ENCODE results near the gene SGTA.
A peak's percentile ranks its signal among the peaks of the same experiment; 100 is the strongest.

The SGTA gene

DNA sequence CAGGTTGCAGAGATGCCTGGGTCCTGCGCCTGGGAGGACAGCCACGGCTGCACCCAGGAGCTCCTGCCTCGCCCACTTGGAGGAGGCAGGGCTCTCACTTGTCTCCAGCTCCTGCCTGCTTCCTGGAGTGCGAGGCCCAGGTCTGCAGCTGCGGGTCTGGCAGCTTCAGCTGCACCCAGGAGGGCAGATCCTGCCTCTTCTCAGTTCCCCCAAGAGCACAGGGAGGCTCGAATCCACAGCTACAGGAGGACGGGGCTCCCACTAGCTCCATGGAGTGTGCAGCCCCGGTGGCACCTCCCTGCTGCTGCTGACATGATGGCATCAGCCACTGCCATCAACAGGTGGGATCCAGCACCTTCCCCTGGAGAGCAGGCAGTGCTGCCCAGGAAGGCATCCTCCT, 41.1 kb upstream of the SGTA start:
- TF ChIP-seq, protein P1, sequence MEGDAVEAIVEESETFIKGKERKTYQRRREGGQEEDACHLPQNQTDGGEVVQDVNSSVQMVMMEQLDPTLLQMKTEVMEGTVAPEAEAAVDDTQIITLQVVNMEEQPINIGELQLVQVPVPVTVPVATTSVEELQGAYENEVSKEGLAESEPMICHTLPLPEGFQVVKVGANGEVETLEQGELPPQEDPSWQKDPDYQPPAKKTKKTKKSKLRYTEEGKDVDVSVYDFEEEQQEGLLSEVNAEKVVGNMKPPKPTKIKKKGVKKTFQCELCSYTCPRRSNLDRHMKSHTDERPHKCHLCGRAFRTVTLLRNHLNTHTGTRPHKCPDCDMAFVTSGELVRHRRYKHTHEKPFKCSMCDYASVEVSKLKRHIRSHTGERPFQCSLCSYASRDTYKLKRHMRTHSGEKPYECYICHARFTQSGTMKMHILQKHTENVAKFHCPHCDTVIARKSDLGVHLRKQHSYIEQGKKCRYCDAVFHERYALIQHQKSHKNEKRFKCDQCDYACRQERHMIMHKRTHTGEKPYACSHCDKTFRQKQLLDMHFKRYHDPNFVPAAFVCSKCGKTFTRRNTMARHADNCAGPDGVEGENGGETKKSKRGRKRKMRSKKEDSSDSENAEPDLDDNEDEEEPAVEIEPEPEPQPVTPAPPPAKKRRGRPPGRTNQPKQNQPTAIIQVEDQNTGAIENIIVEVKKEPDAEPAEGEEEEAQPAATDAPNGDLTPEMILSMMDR (IDR thresholded peaks at IDR 0.05; ENCODE audit: low read depth, low read length), result no peak
- TF ChIP-seq EZH2phosphoT487 (IDR thresholded peaks at IDR 0.05; ENCODE audit: low read depth), result no peak
- no peak overlapping the region for H2AFZ ChIP-seq (ENCODE audit: low read depth, low read length)
- peaks cover 12% of the 10 kb centered on the region; the same call in 1 of the 2 replicates for H3K9me3 ChIP-seq (ENCODE audit: insufficient read depth, low read length)
- no peak overlapping the region for H3K27ac ChIP-seq (ENCODE audit: low read length)
- peaks cover 19% of the 10 kb centered on the region for H3K36me3 ChIP-seq (replicated peaks; ENCODE audit: low read depth, low read length)
- no peak overlapping the region for H3K4me3 ChIP-seq (ENCODE audit: low read length)
- no peaks in the 10 kb centered on the region for H3K27me3 ChIP-seq (ENCODE audit: low read depth, low read length)
- H3K4me2 ChIP-seq (ENCODE audit: low read length), result no peak overlapping the region
- peaks cover 4% of the 10 kb centered on the region for H3K79me2 ChIP-seq (ENCODE audit: low read length)
- H3K4me1 ChIP-seq (ENCODE audit: low read length), result peaks cover 3% of the 10 kb centered on the region; the same call in 1 of the 2 replicates
- no peak overlapping the region for H3K9ac ChIP-seq (ENCODE audit: low read length)
- H4K20me1 ChIP-seq (ENCODE audit: insufficient read depth, low read length), result no peaks in the 10 kb centered on the region

DNA sequence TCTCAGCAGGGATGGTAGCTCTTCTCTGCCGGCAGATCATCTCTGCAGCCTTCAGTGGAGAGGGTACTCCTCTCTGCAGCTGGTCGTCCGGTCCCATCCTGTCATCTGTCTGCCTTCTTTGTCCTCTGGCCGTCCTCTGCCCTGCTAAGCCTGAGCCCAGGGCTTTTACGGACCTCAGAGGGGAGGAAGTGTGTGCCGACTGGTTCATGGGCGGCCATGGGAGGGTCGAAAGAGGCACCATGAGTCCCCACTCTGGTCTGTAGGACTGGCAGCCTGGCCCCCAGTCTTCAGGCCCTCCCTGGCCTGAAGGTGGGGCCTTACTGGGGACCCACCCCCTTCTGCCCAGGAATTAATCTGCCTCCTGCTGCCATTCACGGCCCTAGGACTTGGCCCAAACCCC, 40.6 kb upstream of the SGTA start:
- H4K20me1 ChIP-seq (ENCODE audit: insufficient read depth, low read length), result no peaks in the 10 kb centered on the region
- H3K4me3 ChIP-seq (ENCODE audit: low read length), result no peak overlapping the region
- peaks cover 4% of the 10 kb centered on the region for H3K79me2 ChIP-seq (ENCODE audit: low read length)
- no peak overlapping the region for H2AFZ ChIP-seq (ENCODE audit: low read depth, low read length)
- H3K4me1 ChIP-seq (ENCODE audit: low read length), result peaks cover 3% of the 10 kb centered on the region; the same call in 1 of the 2 replicates
- peaks cover 12% of the 10 kb centered on the region; the same call in 1 of the 2 replicates for H3K9me3 ChIP-seq (ENCODE audit: insufficient read depth, low read length)
- TF ChIP-seq, protein P1 (IDR thresholded peaks at IDR 0.05; ENCODE audit: low read depth, low read length), result no peak
- TF ChIP-seq EZH2phosphoT487 (IDR thresholded peaks at IDR 0.05; ENCODE audit: low read depth), result no peak
- no peak overlapping the region for H3K4me2 ChIP-seq (ENCODE audit: low read length)
- H3K27me3 ChIP-seq (ENCODE audit: low read depth, low read length), result no peaks in the 10 kb centered on the region
- no peak overlapping the region for H3K27ac ChIP-seq (ENCODE audit: low read length)
- no peak overlapping the region for H3K9ac ChIP-seq (ENCODE audit: low read length)
- peaks cover 19% of the 10 kb centered on the region for H3K36me3 ChIP-seq (replicated peaks; ENCODE audit: low read depth, low read length)

DNA sequence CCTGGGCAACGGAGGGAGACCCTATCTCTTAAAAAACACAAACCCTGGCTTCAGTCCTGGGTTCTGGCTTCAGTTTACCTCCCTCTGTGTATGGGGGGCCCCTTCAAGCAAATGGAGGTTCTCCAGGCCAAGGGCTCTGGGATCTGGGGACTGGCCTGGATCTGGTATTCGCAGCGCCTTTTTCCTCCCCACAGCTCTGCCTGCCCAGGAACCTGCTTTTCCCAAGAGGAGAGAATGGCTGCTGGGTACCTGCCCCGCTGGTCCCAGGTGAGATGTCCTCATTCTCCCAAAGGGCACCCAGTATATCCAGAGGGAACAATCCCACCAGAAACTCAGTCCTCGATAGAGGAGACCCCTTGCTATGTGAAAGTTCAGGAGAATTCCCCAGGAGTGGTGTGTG, 39.8 kb upstream of the SGTA start:
- peaks cover 4% of the 10 kb centered on the region for H3K79me2 ChIP-seq (ENCODE audit: low read length)
- H3K4me2 ChIP-seq (ENCODE audit: low read length), result no peak overlapping the region

DNA sequence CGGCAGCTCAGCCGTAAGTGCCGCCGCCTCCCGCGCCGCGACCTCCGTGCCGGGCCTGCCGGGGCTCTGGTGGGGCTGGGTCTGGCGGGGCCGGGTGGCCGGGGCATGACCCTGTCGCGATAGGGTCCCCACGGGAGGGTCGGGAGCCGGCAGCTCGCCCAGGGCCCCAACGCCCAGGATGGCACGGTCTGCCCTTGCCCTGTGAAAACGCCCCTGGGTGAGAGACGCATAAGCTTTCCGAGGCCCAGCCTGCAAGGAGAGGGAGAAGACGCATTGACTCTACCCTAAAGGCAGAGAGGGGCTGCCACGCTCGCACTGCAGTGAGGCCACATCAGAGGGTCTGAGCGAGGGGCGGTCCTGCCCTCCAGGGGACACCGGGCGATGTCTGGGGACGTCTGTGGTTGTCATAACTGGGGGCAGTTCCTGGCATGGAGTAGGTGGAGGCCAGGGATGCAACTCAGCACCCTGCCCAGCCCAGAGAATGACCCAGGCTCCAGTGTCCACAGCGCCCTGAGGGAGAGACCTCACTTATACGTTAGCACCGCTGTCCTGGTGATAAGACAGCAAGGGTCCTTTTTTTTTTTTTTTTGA, 37.1 kb upstream of the SGTA start:
- H3K36me3 ChIP-seq (replicated peaks; ENCODE audit: low read depth, low read length), result peaks cover 19% of the 10 kb centered on the region
- no peaks in the 10 kb centered on the region for H4K20me1 ChIP-seq (ENCODE audit: insufficient read depth, low read length)
- TF ChIP-seq EZH2phosphoT487 (IDR thresholded peaks at IDR 0.05; ENCODE audit: low read depth), result no peak
- TF ChIP-seq, protein P1 (IDR thresholded peaks at IDR 0.05; ENCODE audit: low read depth, low read length), result no peak
- H3K4me1 ChIP-seq (ENCODE audit: low read length), result peaks cover 3% of the 10 kb centered on the region; the same call in 1 of the 2 replicates
- peak overlapping the region; percentile 40 for H2AFZ ChIP-seq (ENCODE audit: low read depth, low read length)
- peak overlapping the region; percentile 70 for H3K9ac ChIP-seq (ENCODE audit: low read length)
- H3K27ac ChIP-seq (ENCODE audit: low read length), result no peak overlapping the region
- H3K27me3 ChIP-seq (ENCODE audit: low read depth, low read length), result no peaks in the 10 kb centered on the region
- H3K4me3 ChIP-seq (ENCODE audit: low read length), result peak overlapping the region; percentile 88
- H3K4me2 ChIP-seq (ENCODE audit: low read length), result peak overlapping the region; percentile 99
- H3K9me3 ChIP-seq (ENCODE audit: insufficient read depth, low read length), result no peaks in the 10 kb centered on the region
- peaks cover 4% of the 10 kb centered on the region for H3K79me2 ChIP-seq (ENCODE audit: low read length)

More for the DNA sequence above, 39.8 kb upstream of the SGTA start:
- Histone ChIP-seq H3K9ac (ENCODE audit: low read length) (no peak overlapping the region), H3K4me1 (ENCODE audit: low read length) (peaks cover 3% of the 10 kb centered on the region; the same call in 1 of the 2 replicates), H3K27me3 (ENCODE audit: low read depth, low read length) (no peaks in the 10 kb centered on the region), H4K20me1 (ENCODE audit: insufficient read depth, low read length) (no peaks in the 10 kb centered on the region), H3K4me3 (ENCODE audit: low read length) (no peak overlapping the region), H3K27ac (ENCODE audit: low read length) (no peak overlapping the region), H3K9me3 (ENCODE audit: insufficient read depth, low read length) (peaks cover 9% of the 10 kb centered on the region; the same call in 1 of the 2 replicates), H3K36me3 (replicated peaks; ENCODE audit: low read depth, low read length) (peaks cover 14% of the 10 kb centered on the region), H2AFZ (ENCODE audit: low read depth, low read length) (no peak overlapping the region)
- TF ChIP-seq, protein P1 (IDR thresholded peaks at IDR 0.05; ENCODE audit: low read depth, low read length), result no peak
- no peak for TF ChIP-seq EZH2phosphoT487 (IDR thresholded peaks at IDR 0.05; ENCODE audit: low read depth)
